HCEC 1CT (cell line): ENCODE data around the gene ZMYND19.
A peak's percentile ranks its signal among the peaks of the same experiment; 100 is the strongest.
"Not testable (repeated sequence)": the region's sequence is repeated elsewhere in the genome, so short reads cannot be mapped to it uniquely, and the experiment has no call there.

Experiments used
- DNase-seq: peaks from one replicate; pipeline ENCODE4 v3.0.0-alpha.2; 2017

The ZMYND19 gene

DNA sequence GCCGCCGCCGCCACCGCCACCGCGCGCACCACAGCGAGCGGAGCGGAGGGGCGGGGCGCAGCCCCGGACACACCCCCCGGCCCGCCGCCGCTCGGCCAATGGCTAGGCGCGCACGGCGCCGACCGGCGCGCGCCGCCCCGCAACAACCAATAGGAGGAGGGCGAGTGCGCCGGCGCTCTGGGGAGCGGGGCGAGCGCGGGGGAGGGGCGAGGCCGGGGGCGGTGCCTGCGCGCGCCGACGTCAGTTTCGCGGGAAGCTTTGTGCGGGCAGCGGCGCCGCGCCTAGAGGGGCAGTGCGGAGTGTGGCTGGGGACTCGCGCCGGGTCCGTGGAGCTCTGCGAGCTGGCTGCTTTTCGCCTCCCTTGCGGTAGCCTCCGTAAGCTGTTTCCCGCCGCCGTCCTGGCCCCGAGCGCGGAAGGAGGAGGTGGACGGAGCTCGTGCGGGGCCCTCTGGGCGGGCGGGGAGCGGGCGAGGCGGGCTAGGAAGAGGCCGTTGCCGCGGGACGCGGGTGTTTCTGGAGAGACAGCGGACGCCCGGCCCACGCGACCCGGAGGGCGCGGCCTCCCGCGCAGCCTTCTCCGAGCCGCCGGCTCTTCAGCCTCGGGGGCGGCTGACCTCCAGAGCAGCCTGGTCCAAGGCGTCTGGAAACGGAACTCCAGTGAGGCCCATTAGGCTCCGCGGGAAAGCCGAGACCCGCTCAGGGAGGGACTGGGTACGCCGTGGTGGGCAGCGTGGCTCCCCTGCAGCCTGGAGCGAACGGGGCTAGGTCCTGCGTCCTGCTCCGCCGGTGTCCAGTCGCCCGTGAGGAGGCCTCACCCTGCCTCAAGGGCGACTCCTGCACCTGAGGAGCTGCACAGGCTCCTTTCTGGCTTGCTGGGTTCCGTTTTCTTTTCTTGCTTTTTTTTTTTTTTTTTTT, at the start of gene ZMYND19:
Gene ZMYND19 (minus strand): TSS at position 44 of the 915 bp plus-strand sequence. CDS start 249 bp downstream, outside the sequence.
- peak; percentile 89 for DNase-seq

DNA sequence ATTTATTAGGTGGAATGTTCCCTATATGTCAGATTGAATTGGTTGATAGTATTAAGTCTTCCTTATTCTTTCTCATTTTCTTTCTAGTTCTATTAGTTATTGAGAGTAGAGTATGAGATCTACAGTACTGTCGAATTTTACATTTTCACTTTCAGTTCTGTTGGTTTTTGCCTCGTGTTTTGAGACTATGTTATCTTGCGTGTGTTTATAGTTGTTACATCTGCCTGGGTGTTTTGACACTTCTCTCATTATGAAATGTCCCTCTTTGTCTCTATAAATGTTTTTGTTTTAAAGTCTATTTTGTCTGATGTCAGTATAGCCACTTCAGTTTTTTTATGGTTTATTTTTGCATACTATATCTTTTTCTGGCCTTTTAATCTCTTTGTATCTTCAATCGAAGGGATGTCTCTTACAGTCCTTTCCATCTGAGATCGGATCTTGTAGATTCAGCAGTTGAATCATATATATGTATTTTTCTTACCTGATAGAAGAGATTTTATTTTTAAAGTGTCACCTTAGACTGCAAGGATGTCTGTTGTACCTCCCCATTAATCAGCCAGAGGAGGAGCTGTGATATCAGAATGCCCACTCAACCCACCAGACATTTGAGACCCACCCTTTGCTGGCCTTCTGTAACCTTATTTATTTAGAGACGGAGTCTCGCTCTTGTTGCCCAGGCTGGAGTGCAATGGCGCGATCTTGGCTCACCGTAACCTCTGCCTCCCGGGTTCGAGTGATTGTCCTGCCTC, 49.2 kb upstream of the ZMYND19 start:
- DNase-seq, result no peak

DNA sequence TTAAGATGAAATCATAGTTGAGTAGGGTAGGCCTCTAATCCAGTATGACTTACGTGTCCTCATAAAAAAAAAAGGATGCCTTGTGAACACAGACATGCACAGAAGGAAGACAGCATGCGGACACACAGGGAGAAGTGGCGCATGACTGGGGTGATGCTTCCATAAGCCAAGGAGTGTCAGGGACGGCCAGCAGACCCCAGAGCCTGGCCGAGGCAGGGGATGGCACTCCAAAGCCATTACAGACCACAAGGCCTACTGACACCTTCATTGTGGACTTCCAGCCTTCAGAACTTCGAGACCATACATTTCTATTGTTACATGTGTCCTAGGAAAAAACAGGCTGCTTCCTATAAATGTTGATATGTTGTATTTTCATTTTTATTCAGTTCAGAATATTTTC, 48.4 kb upstream of the ZMYND19 start:
- DNase-seq, result no peak

DNA sequence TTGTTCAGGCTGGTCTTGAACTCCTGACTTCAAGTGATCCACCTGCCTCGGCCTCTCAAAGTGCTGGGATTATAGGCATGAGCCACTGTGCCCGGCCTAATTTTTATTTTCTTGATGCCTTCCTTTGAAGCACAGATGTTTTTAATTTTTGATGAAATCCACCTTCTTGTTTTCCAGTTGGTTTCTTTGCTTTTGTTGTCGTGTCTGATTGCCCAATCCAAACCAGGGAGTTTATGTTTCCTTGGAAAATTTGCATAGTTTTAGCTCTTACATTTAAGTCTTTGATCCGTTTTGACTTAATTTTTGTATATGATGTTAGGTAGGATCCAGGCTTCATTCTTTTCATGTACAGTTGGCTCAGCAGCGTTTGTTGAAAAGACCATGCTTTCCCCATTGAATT, 43.7 kb upstream of the ZMYND19 start:
- DNase-seq, result no peak

DNA sequence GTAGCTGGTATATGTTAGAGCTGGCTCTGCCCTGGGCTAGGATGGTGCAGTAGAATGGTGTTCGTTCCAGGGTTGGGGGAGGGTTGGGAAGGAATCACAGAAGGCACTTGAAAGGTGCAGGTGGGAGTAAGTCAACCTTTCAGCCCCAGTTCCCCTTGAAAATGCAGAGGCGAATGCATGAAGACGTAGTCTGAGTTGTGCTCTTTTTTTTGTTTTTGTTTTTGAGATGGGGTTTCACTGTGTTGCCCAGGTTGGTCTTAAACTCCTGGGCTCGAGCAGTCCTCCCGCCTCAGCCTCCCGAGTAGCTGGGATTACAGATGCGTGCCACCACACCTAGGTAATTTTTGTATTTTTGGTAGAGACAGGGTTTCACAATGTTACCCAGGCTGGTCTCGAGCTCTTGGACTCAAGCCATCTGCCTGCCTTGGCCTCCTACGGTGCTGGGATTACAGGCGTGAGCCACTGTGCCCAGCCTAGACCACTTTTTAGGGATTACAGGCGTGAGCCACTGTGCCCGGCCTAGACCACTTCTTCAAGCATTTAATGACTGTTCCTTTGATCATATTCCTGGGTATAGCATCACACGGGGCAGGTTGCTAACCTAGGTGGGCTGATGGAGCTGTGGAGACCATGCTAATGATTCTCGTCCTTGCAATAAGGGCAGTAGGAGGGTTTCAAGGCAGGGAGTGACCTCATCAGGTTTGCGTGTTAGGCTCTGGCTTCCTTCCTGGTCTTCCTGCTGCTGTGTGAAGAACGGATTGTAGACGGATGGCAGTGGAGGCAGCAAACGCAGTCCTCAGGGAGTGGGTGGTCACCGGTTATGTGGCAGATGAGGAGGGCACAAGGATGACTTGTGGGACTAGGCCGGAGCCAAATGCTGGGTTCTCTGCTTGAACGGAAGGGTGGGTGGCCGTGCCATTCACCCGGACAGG, 42.2 kb upstream of the ZMYND19 start:
- DNase-seq, result no peak

DNA sequence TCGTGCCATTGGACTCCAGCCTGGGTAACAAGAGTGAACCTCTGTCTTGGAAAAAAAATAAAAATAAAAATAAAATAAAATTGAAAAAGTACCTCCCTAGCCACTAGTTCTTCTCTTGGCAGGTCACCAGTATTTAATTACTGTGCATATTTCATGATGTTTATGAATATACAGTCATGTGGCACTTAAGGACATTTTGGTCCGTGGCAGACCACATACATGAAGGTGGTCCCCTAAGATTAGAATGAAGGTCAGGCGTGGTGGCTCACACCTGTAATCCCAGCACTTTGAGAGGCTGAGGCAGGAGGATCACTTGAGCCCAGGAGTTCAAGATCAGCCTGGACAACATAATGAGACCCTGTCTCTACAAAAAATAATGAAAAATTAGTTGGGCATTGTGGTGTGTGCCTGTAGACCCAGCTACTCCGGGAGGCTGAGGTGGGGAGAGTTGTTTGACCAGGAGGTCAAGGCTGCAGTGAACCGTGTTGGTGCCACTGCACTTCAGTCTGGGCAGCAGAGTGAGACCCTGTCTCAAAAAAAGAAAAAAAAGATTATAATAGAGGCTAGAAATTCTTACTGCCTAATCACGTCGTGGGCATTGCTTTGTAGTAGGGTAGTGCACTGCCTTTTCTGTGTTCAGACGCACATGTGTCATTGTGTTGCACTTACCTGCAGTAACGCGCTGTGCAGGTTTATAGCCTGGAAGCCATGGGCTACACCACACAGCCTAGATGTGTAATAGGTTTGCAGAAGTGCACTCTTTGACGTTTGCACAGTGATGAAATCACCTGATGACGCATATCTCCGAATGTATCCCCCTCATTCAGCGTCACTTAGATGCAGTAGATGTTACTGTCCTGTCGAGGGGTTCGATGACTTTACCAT, 41.3 kb upstream of the ZMYND19 start:
- no peak for DNase-seq

DNA sequence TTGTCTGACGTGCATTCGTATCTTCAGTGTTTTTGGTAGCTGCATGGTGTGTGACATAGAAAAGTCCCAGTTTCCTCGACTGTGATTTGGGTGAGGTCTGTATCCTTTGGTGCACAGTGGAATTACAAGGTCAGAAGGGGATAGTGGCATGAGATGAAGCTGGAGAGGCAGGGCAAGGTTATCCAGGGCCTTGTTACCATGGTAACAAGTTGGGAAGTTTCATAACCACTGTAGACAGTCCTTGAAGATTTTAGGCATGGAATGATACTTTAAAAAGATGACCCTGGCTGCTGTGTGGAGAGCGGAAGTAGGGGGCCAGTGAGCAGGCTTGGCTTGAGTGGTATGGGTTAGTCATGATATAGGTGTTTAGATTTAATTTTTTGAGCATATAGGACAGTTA, 40.4 kb upstream of the ZMYND19 start:
- DNase-seq, result no peak

DNA sequence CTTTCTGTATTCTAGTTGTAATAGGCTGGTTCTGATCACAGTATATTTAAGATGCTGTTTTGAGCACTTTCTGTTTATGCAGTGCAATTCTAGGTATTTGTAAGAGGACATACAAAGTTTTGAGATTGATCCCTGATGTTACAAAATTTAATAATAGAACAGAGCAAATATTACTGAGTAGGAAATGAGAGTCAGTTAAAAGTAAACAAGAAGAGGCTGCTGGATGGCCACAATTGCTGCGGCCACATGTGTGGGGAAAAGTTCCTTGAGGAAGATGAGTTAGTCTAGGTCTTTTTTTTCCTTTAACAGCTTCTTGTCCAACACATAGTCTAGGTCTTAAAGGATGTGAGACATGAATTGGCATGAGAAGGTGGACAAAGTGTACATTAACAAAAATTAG, 39.8 kb upstream of the ZMYND19 start:
- DNase-seq, result no peak

DNA sequence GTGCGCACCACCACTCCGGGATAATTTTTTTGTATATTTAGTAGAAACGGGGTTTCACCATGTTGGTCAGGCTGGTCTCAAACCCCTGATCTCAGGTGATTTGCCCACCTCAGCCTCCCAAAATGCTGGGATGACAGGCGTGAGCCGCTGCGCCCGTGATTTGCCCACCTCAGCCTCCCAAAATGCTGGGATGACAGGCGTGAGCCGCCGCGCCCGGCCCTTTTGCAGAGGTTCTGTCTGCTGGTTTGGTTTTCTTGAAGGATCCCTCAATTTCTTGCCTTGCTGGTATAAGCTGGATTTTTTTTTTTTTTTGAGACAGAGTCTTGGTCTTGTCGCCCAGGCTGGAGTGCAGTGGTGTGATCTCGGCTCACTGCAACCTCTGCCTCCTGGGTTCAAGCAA, 37.1 kb upstream of the ZMYND19 start:
- not testable (repeated sequence) for DNase-seq

DNA sequence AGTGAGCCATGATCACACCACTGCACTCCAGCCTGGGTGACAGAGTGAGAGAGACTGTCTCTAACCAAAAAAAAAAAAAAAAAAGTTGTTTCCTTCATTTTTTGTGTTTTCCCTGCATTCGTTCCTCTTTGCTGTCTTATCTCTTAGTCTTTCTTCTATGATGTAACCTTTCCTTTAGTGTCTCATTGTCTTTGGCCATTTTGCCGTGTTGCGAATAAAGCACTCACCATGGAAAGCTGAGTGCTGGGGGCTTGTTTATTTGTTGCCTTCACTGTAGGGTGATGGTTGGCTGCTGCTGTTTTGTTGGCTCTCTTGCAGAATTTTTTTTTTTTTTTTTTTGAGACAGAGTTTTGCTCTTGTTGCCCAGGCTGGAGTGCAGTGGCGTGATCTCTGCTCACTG, 36.2 kb upstream of the ZMYND19 start:
- no peak for DNase-seq

DNA sequence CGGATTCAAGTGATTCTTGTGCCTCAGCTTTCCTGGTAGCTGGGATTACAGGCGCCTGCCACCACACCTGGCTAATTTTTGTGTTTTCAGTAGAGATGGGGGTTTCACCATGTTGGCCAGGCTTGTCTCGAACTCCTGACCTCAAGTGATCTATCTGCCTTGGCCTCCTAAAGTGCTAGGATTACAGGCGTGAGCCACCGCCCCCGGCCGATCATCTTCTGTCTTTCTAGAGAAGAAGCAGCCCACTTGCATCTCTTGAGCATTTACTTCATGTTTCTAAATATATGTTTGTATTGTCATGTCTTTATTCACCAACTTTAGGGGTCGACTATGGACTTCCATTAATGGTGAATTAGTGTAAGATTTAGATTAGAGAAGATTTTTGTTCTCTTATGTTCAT, 31.9 kb upstream of the ZMYND19 start:
- not testable (repeated sequence) for DNase-seq

DNA sequence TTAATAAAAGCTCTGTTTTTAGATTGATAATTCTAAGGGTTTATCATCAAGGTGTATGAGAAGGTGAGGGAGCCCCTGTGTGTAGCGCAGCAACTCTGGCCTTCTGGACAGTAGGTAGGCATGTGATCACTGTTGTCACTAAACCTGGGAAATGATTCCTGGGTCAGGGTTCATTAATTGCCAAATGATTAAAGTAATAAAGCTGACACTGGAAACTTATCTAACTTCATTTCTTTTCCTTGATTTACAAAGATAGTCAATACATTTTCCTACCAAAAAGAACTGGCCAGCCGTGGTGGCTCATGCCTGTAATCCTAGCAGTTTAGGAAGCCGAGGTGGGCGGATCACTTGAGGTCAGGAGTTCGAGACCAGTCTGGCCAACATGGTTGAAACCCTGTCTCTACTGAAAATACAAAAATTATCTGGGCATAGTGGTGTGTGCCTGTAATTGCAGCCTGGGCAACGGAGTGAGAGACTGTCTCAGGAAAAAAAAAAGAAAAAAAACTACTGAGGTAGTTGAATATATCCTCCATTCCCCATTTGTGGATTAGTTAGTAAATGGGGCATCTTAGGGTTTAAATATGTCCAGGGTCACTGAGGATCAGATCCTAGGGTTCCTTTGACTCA, 30.9 kb upstream of the ZMYND19 start:
- no peak for DNase-seq

DNA sequence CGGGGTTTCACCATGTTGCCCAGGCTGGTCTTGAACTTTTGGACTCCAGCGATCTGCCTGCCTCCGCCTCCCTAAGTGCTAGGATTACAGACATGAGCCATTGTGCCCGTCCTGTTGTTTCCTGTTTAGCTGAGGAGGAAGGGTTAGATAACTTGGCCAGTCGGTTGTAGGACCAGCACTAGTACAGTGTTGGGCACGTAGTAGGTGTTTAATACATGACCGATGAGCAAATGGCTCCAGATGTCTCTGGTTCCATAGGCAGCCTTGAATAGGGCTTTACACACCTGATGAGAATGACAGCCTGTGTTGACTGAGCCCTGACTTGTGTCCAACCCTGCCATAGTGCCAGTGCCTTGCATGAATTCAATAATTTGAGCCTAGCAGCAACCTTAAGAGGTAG, 30.3 kb upstream of the ZMYND19 start:
- no peak for DNase-seq

DNA sequence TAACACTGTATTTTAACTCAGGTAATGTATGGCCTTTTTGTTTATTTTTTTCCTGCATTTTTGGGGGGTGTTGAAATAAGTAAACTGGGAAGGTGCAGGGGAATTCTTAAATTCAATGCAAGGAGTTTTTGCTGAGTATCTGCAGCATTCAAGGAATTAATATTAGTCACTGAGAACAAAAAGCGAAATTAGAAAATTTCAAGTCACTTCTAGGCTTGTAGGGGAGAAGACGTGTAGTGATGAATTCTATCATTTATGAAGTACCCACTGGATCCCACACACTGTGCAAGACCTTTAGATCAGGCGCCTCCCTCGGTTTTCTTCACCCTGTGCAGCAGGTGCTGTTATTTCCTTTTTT, 29.7 kb upstream of the ZMYND19 start:
- no peak for DNase-seq

DNA sequence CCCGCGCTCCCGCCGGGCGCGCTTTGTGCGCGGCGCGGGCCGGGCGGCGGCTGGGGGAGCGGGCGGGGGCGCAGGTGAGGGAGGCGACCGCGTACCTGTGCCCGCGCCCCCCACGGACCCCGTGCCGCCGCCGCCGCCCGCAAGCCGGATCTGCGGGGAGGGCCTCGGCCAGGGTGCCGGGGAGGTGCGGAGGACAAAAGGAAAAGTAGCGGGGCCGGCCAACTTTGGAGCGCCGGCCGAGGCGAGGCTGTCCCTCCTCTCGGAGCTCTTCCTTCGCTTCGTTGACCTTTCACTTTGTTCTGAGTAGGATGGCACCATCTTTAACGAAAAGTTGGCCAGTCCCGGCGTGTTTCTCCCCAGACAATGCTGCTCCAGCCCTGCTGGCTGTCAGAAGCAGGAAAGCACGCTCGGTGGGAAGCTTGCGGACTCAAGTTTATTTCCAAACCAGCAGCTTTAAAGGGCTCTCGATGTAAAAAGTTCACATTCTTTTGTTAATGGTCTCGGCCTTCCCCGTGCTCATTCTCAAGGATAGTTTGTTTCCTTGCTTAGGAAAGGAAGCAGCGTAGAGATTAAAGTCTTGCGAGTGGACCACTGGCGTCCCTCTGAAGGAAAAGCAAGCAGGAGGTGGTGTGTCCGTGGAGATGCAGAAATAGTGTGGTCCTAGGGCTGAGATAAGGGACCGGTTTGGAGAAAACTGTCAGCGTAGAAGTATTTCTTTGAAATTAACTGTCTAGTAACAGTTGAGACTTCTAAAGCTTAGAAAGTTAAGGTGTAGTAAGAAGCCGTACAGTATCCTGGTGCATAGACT, 29.1 kb upstream of the ZMYND19 start:
- peak; percentile 32 for DNase-seq

DNA sequence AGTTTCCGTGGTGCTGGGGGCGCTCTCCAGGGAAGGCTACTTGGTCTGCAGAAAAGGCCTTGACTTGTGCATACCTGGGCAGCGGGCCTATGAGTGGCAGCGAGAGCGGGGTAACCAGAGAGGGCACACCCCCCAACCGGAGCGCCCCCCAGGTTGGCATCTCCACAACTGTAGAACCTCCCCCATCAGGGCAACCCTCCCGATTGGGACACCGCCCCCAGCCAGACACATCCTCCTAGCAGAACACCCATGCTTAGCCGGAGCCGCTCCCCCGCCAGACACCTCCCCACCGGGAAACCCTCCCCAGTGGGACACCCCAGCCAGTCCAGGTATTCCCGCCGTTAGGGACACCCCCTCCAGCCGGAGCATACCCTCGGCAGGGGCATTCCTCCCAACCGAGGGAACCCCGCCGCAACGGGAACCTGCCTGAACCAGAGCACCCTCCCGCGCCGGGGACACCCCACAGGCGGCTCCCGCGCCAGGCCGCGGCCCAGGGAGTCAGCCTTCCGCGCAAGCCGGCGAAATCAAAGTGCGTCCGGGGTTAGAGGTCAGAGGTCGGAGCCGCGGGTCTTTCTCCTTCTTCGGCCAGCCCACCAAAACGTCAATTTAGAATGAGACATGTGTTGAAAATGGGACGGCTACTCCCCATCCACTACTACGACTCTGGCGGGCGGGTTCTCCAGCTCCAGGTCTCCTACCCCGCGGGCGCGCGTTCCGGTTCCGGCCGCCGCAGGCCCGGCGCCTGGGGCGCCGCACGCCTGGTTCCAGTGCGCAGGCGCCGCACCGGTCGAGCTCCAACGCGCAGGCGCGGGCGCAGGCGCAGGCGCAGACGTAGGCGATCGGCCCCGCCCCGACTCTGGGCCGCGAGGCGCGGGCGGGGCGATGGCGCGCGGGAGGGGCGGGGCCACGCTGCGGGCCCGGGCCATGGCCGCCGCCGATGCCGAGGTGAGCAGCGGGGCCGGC, 28.1 kb upstream of the ZMYND19 start, which contains the start of gene EHMT1:
Gene EHMT1 (plus strand): TSS at position 901 of the 963 bp plus-strand sequence. CDS start 24 bp downstream, at position 925.
- peak; percentile 83 for DNase-seq

DNA sequence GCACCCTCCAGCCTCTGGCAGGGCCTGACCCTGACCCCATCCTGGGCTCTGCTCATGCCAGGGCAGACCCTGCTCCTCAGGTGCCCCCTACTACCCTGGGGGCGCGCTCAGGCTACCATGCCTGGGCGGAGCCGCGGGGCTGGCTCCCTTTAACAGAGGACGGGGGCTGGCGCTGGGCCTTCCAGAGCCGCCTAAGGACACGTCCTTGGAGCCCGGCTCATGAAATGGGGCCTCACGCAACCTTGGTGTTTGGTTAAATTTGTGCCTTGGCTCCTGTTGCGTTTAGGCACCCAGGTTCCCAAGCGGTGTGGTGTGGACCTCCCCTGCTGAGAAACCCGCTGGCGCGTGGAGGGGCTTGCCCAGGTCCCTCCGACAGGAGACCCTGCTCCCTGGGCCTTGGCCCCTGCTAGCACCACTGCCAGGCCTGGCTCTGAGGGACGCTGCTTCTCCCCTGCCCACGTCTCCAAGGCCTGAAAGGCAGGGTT, 25.1 kb upstream of the ZMYND19 start:
- no peak for DNase-seq

DNA sequence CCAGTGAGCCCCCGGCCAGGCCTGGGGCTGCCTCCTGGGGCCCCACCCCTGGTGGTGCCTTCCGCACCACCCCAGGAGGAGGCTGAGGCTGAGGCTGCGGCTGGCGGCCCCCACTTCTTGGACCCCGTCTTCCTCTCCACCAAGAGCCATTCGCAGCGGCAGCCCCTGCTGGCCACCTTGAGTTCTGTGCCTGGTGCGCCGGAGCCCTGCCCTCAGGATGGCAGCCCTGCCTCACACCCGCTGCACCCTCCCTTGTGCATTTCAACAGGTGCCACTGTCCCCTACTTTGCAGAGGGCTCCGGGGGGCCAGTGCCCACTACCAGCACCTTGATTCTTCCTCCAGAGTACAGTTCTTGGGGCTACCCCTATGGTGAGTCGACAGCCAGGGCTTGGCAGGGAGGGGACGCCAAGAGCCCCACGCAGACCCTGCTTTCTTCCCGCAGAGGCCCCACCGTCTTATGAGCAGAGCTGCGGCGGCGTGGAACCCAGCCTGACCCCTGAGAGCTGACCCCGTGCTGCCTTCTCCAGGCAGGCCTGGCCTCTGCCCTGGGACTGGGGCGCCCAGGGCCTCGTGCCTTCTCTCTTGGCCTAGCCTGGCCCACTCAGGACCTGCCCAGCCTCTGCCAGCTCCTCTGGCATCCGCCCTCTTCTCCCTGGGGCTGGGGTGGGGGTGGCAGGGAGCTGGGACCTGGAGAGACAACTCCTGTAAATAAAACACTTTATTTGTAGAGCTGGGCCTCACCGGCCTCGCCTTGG, 24.5 kb upstream of the ZMYND19 start:
- no peak for DNase-seq
